ENCODE results near the gene KBTBD12. TPM values are rescaled to one million over a fixed set of nuclear protein-coding genes. Genes with fewer than 3 reads are reported as not detected.
A peak's percentile ranks its signal among the peaks of the same experiment; 100 is the strongest.

Gene KBTBD12
- total and polyA plus RNA-seq, 4 donors = 0.02 to 0.89 (median 0.08) TPM; not detected in 1

DNA sequence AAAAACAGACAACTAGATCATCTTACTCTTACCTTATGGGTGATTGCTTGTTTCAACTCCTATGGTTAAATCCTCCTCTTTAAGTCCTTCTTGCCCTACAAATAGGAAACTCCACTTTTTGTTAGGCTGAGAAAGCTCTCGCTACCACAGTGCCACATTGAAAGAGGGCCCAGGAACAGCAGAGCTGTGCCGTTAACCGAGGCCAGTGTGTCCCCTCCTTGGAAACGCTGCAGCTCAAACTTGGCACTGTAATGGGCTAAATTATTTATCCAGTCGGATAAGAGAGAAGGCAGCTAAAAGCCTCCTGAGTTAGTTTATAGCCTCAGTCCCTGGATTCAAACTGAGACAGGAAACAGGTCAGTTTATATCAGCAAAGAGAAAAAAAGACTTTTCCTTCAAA is 46.1 kb downstream of the KBTBD12 start:
- H3K9ac ChIP-seq (ENCODE audit: low read depth in 1 of 2, low read length in 2 of 2) = no peak overlapping the region
- no peak overlapping the region for H3K27ac ChIP-seq (ENCODE audit: low read depth in 1 of 2, low read length in 2 of 2)
- DNase-seq (ENCODE audit: low spot score) = no peak
- 85% methylated on average over 5 of the region's 5 CpGs for WGBS
- H3K4me3 ChIP-seq (ENCODE audit: low read depth in 1 of 3, low read length in 3 of 3) = no peak overlapping the region
- TF ChIP-seq EGR1 (IDR thresholded peaks at IDR 0.05; ENCODE audit: low read depth in 2 of 2) (no peak), HNF4G (IDR thresholded peaks at IDR 0.05) (no peak)
- peaks cover 0 to 5% (median 0%) of the 10 kb centered on the region in 4 donors for H3K4me1 ChIP-seq (ENCODE audit: control insufficient read depth in 4 of 4, insufficient read depth in 4 of 4, low read length in 3 of 4)
- H3K36me3 ChIP-seq (ENCODE audit: control insufficient read depth in 4 of 4, insufficient read depth in 3 of 4, low read depth in 1 of 4, low read length in 3 of 4) = no peaks in the 10 kb centered on the region
- H3K9me3 ChIP-seq (ENCODE audit: control insufficient read depth in 4 of 4, low read length in 3 of 4) = no peaks in the 10 kb centered on the region
- no peaks in the 10 kb centered on the region for H3K27me3 ChIP-seq (ENCODE audit: control insufficient read depth in 4 of 4, insufficient read depth in 4 of 4, low read length in 3 of 4)

DNA sequence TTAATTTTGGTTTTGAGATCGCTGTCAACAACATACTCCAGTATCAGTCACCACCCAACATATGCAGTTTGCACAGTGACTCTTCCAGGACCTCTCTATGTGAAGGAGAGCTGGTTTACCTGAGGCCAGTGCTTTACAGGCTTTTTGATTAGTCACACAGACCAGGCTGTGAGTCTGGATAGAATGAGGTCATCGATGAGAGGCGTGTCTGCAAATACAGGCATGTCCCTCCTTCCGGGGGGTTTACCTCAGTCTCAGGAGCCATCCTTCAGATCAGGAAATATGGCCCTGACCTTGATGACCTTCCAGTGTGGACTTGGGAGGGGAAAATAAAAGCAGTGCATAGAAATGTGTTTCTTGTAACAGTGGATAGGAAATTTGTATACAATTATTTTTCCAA is 46.9 kb downstream of the KBTBD12 start:
- DNase-seq (ENCODE audit: low spot score) = no peak
- H3K4me3 ChIP-seq (ENCODE audit: low read depth in 1 of 3, low read length in 3 of 3) = no peak overlapping the region
- H3K27ac ChIP-seq (ENCODE audit: low read depth in 1 of 2, low read length in 2 of 2) = no peak overlapping the region
- H3K27me3 ChIP-seq (ENCODE audit: control insufficient read depth in 4 of 4, insufficient read depth in 4 of 4, low read length in 3 of 4) = no peaks in the 10 kb centered on the region
- H3K9me3 ChIP-seq (ENCODE audit: control insufficient read depth in 4 of 4, low read length in 3 of 4) = no peaks in the 10 kb centered on the region
- WGBS = 90% methylated on average over 4 of the region's 4 CpGs
- H3K4me1 ChIP-seq (ENCODE audit: control insufficient read depth in 4 of 4, insufficient read depth in 4 of 4, low read length in 3 of 4) = peaks cover 0 to 5% (median 0%) of the 10 kb centered on the region in 4 donors
- H3K9ac ChIP-seq (ENCODE audit: low read depth in 1 of 2, low read length in 2 of 2) = no peak overlapping the region
- TF ChIP-seq, protein P1, sequence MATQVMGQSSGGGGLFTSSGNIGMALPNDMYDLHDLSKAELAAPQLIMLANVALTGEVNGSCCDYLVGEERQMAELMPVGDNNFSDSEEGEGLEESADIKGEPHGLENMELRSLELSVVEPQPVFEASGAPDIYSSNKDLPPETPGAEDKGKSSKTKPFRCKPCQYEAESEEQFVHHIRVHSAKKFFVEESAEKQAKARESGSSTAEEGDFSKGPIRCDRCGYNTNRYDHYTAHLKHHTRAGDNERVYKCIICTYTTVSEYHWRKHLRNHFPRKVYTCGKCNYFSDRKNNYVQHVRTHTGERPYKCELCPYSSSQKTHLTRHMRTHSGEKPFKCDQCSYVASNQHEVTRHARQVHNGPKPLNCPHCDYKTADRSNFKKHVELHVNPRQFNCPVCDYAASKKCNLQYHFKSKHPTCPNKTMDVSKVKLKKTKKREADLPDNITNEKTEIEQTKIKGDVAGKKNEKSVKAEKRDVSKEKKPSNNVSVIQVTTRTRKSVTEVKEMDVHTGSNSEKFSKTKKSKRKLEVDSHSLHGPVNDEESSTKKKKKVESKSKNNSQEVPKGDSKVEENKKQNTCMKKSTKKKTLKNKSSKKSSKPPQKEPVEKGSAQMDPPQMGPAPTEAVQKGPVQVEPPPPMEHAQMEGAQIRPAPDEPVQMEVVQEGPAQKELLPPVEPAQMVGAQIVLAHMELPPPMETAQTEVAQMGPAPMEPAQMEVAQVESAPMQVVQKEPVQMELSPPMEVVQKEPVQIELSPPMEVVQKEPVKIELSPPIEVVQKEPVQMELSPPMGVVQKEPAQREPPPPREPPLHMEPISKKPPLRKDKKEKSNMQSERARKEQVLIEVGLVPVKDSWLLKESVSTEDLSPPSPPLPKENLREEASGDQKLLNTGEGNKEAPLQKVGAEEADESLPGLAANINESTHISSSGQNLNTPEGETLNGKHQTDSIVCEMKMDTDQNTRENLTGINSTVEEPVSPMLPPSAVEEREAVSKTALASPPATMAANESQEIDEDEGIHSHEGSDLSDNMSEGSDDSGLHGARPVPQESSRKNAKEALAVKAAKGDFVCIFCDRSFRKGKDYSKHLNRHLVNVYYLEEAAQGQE (IDR thresholded peaks at IDR 0.05) = no peak
- TF ChIP-seq, protein P2, sequence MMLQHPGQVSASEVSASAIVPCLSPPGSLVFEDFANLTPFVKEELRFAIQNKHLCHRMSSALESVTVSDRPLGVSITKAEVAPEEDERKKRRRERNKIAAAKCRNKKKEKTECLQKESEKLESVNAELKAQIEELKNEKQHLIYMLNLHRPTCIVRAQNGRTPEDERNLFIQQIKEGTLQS (IDR thresholded peaks at IDR 0.05) = no peak
- TF ChIP-seq, protein P3, sequence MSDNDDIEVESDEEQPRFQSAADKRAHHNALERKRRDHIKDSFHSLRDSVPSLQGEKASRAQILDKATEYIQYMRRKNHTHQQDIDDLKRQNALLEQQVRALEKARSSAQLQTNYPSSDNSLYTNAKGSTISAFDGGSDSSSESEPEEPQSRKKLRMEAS (IDR thresholded peaks at IDR 0.05) = no peak
- no peak for TF ChIP-seq EGR1 (IDR thresholded peaks at IDR 0.05; ENCODE audit: low read depth in 2 of 2)
- TF ChIP-seq RAD21 (IDR thresholded peaks at IDR 0.05) = no peak
- no peaks in the 10 kb centered on the region for H3K36me3 ChIP-seq (ENCODE audit: control insufficient read depth in 4 of 4, insufficient read depth in 3 of 4, low read depth in 1 of 4, low read length in 3 of 4)

DNA sequence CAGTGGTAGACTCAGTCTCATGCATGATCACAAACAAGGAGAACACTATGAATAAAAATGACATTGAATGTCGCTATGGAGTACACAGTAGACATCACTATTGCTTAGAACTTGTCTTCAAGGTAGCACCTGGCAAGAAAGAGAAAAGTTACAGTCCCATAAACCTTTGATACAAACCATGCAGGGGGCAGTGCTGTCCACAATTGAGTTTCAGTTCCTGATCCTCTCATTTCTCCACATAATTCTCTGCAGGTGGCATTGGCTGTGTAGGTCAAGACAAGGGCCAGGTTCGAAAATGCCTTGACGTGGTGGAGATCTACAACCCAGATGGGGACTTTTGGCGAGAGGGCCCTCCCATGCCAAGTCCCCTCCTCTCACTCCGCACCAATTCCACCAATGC is 47.9 kb downstream of the KBTBD12 start:
- no peak overlapping the region for H3K9ac ChIP-seq (ENCODE audit: low read depth in 1 of 2, low read length in 2 of 2)
- 95% methylated on average over 5 of the region's 5 CpGs for WGBS
- peak; percentile 5 to 44 for TF ChIP-seq RAD21 (IDR thresholded peaks at IDR 0.05)
- TF ChIP-seq YY1 (IDR thresholded peaks at IDR 0.05) = no peak
- no peak for TF ChIP-seq NR2F2 (IDR thresholded peaks at IDR 0.05)
- TF ChIP-seq HNF4A (conservative IDR thresholded peaks at IDR 0.05) = no peak
- TF ChIP-seq JUND (IDR thresholded peaks at IDR 0.05) = no peak
- TF ChIP-seq, protein P2 (IDR thresholded peaks at IDR 0.05) = no peak
- TF ChIP-seq, protein P4, sequence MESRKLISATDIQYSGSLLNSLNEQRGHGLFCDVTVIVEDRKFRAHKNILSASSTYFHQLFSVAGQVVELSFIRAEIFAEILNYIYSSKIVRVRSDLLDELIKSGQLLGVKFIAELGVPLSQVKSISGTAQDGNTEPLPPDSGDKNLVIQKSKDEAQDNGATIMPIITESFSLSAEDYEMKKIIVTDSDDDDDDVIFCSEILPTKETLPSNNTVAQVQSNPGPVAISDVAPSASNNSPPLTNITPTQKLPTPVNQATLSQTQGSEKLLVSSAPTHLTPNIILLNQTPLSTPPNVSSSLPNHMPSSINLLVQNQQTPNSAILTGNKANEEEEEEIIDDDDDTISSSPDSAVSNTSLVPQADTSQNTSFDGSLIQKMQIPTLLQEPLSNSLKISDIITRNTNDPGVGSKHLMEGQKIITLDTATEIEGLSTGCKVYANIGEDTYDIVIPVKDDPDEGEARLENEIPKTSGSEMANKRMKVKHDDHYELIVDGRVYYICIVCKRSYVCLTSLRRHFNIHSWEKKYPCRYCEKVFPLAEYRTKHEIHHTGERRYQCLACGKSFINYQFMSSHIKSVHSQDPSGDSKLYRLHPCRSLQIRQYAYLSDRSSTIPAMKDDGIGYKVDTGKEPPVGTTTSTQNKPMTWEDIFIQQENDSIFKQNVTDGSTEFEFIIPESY (IDR thresholded peaks at IDR 0.05) = no peak
- H3K4me1 ChIP-seq (ENCODE audit: control insufficient read depth in 4 of 4, insufficient read depth in 4 of 4, low read length in 3 of 4) = peaks cover 0 to 5% (median 0%) of the 10 kb centered on the region in 4 donors
- no peaks in the 10 kb centered on the region for H3K9me3 ChIP-seq (ENCODE audit: control insufficient read depth in 4 of 4, low read length in 3 of 4)
- H3K27ac ChIP-seq (ENCODE audit: low read depth in 1 of 2, low read length in 2 of 2) = no peak overlapping the region
- H3K36me3 ChIP-seq (ENCODE audit: control insufficient read depth in 4 of 4, insufficient read depth in 3 of 4, low read depth in 1 of 4, low read length in 3 of 4) = no peaks in the 10 kb centered on the region
- no peak overlapping the region for H3K4me3 ChIP-seq (ENCODE audit: low read depth in 1 of 3, low read length in 3 of 3)
- H3K27me3 ChIP-seq (ENCODE audit: control insufficient read depth in 4 of 4, insufficient read depth in 4 of 4, low read length in 3 of 4) = no peaks in the 10 kb centered on the region
- no peak for DNase-seq (ENCODE audit: low spot score)

All from liver (tissue), 9 donors.